Glutamatergic neuron (in vitro differentiated cells): ENCODE measurements around the gene HOXD3. TPM values are rescaled to one million over a fixed set of nuclear protein-coding genes. Genes with fewer than 3 reads are reported as not detected.

Source experiments
- DNase-seq: peaks from one replicate; pipeline ENCODE4 v3.0.0; 2022
- H3K27ac Mint-ChIP-seq: one replicate; pipeline ENCODE4 v1.8.0; 2020; ENCODE audit warnings: mild to moderate bottlenecking, mixed read lengths, inconsistent platforms; ENCODE audit not compliant: unreplicated experiment
- H3K27me3 Mint-ChIP-seq: one replicate; pipeline ENCODE4 v1.8.0; 2020; ENCODE audit warnings: mild to moderate bottlenecking, moderate library complexity, mixed read lengths, inconsistent platforms; ENCODE audit not compliant: unreplicated experiment
- H3K36me3 Mint-ChIP-seq: one replicate; pipeline ENCODE4 v1.8.0; 2020; ENCODE audit warnings: mild to moderate bottlenecking, mixed read lengths, inconsistent platforms; ENCODE audit not compliant: unreplicated experiment
- H3K4me1 Mint-ChIP-seq: one replicate; pipeline ENCODE4 v1.8.0; 2020; ENCODE audit warnings: mild to moderate bottlenecking, low read depth, mixed read lengths, inconsistent platforms; ENCODE audit not compliant: unreplicated experiment
- H3K4me3 Mint-ChIP-seq: one replicate; pipeline ENCODE4 v1.8.0; 2020; ENCODE audit warnings: mild to moderate bottlenecking, mixed read lengths, inconsistent platforms; ENCODE audit not compliant: unreplicated experiment
- H3K9me3 Mint-ChIP-seq: one replicate; pipeline ENCODE4 v1.8.0; 2020; ENCODE audit warnings: mild to moderate bottlenecking, moderate library complexity, mixed read lengths, inconsistent platforms; ENCODE audit not compliant: unreplicated experiment
- CTCF ChIP-seq: fragments of 200-600 bp; sonication (generic); IDR thresholded peaks from one replicate; pipeline ENCODE4 v1.5.0; 2021; ENCODE audit not compliant: partially characterized antibody, unreplicated experiment
- total RNA-seq: library from RNA; stranded (reverse); fragmentation: NEBNext Ultra II Directional; extraction: Animal tissue kit (Norgen Biotek cat#: 25700); gene quantifications from one replicate; pipeline ENCODE4 v1.2.1, GENCODE V29; 2021; ENCODE audit not compliant: unreplicated experiment

Gene HOXD3
- total RNA-seq, 1 donor from 2014 or later = not detected

- no peaks in the 10 kb centered on the region for H3K36me3 Mint-ChIP-seq
- no peaks in the 10 kb centered on the region for H3K4me1 Mint-ChIP-seq
- DNase-seq = no peak
- H3K27me3 Mint-ChIP-seq = peaks cover 9% of the 10 kb centered on the region
- no peak overlapping the region for H3K4me3 Mint-ChIP-seq
- H3K27ac Mint-ChIP-seq = no peak overlapping the region
- no peak for TF ChIP-seq CTCF
- no peaks in the 10 kb centered on the region for H3K9me3 Mint-ChIP-seq
Observed at GRCh38 chr2:176193048-176193447, 35.9 kb downstream of the HOXD3 start.

- Mint-ChIP-seq H3K36me3 (no peaks in the 10 kb centered on the region), H3K9me3 (no peaks in the 10 kb centered on the region), H3K4me1 (no peaks in the 10 kb centered on the region), H3K27me3 (peaks cover 2% of the 10 kb centered on the region), H3K27ac (no peak overlapping the region), H3K4me3 (no peak overlapping the region)
- no peak for TF ChIP-seq CTCF
- DNase-seq = no peak
Observed at GRCh38 chr2:176199902-176200301, 42.8 kb downstream of the HOXD3 start.

- DNase-seq = no peak
- TF ChIP-seq CTCF = no peak
- Mint-ChIP-seq H3K4me1 (no peaks in the 10 kb centered on the region), H3K36me3 (no peaks in the 10 kb centered on the region), H3K27me3 (peaks cover 2% of the 10 kb centered on the region), H3K4me3 (no peak overlapping the region), H3K9me3 (no peaks in the 10 kb centered on the region), H3K27ac (no peak overlapping the region)
Observed at GRCh38 chr2:176200971-176201370, 43.9 kb downstream of the HOXD3 start.

GRCh38 chr2:176202491-176202890 lies 45.4 kb downstream of the HOXD3 start:
- DNase-seq = no peak
- H3K4me1 Mint-ChIP-seq = no peaks in the 10 kb centered on the region
- no peaks in the 10 kb centered on the region for H3K27me3 Mint-ChIP-seq
- no peaks in the 10 kb centered on the region for H3K9me3 Mint-ChIP-seq
- TF ChIP-seq CTCF = no peak
- no peaks in the 10 kb centered on the region for H3K36me3 Mint-ChIP-seq
- H3K27ac Mint-ChIP-seq = no peak overlapping the region
- H3K4me3 Mint-ChIP-seq = no peak overlapping the region

GRCh38 chr2:176205126-176205525 lies 48.0 kb downstream of the HOXD3 start:
- Mint-ChIP-seq H3K36me3 (no peaks in the 10 kb centered on the region), H3K4me1 (no peaks in the 10 kb centered on the region), H3K4me3 (no peak overlapping the region), H3K9me3 (no peaks in the 10 kb centered on the region), H3K27ac (no peak overlapping the region), H3K27me3 (no peaks in the 10 kb centered on the region)
- no peak for DNase-seq
- no peak for TF ChIP-seq CTCF
